H7 (cell line): Measurements from ENCODE around the gene MACF1. TPM values are rescaled to one million over a fixed set of nuclear protein-coding genes. Genes with fewer than 3 reads are reported as not detected.

ENCODE experiments used
- DNase-seq: peaks from one replicate; pipeline ENCODE4 v3.0.0; 2012
- H3K27me3 ChIP-seq: 2 replicates; pipeline ENCODE4 v1.6.0; 2011; ENCODE audit warnings: mild to moderate bottlenecking, low read length; ENCODE audit not compliant: control insufficient read depth, insufficient read depth
- H3K36me3 ChIP-seq: replicated peaks from 2 replicates; pipeline ENCODE4 v1.5.1; 2011; ENCODE audit warnings: low read length; ENCODE audit not compliant: control insufficient read depth, insufficient read depth
- H3K4me3 ChIP-seq: 2 replicates; pipeline ENCODE4 v1.5.1; 2011; ENCODE audit warnings: low read depth, mild to moderate bottlenecking, control low read depth, low read length, moderate library complexity; ENCODE audit not compliant: insufficient read depth
- total RNA-seq: library from RNA; depleted of rRNA; stranded (reverse); fragments of >200 nt; shearing (Covaris generic); gene quantifications from 2 replicates; pipeline ENCODE4 v1.2.3, GENCODE V29; 2014

MACF1 gene
- total RNA-seq, 1 experiment from 2014 or later, result 102 TPM

DNA sequence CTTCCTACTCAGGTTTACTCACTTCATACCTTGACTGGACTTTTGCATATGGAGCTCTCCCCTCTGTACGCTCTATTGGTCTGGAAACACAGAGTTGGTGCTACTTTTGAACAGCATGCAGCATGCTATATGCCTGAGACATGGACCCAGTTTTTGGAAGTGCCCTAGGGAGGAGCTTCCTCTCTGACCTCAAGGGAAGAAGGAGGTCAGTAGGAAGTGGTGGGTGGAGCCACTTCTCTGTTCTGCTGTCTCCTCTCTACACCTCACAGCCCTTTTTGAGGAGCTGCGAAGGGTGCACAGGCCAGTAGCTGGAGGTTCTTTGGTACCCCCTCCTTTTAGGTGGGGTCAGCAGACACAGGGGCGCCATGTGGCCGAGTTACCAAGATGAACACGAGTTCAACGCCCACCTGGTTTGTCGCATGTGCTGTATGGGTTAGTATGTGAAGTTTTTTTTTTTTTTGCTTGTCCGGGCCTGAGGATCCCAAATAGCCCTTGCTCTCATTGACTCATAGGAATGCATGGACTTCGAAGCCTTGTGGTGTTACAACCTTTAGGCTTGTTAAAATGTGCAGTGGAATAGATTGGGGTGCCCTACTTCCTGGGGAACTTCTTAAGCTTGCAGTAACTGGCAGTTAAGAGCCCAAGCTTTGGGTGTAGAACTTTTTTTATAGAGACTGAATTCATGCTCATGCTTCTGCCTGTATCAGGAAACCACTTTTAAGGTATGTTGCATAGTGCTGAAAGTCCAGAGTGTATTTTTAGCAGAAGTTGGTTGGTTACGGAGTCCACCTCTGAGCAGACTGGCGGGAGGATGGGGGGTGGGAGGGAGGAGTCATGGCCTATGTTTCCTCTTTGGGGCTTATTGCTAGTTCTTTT lies 10.7 kb downstream of the MACF1 start:
- Histone ChIP-seq H3K36me3 (no peaks in the 10 kb centered on the region), H3K27me3 (no peaks in the 10 kb centered on the region), H3K4me3 (no peak overlapping the region)
- no peak for DNase-seq

- no peak overlapping the region for H3K4me3 ChIP-seq
- no peaks in the 10 kb centered on the region for H3K36me3 ChIP-seq
- DNase-seq, result no peak
- no peaks in the 10 kb centered on the region for H3K27me3 ChIP-seq
Observed at GRCh38 chr1:39216771-39217170, 12.3 kb downstream of the MACF1 start.

GRCh38 chr1:39220891-39221870 lies 16.7 kb downstream of the MACF1 start:
- DNase-seq, result no peak

DNA sequence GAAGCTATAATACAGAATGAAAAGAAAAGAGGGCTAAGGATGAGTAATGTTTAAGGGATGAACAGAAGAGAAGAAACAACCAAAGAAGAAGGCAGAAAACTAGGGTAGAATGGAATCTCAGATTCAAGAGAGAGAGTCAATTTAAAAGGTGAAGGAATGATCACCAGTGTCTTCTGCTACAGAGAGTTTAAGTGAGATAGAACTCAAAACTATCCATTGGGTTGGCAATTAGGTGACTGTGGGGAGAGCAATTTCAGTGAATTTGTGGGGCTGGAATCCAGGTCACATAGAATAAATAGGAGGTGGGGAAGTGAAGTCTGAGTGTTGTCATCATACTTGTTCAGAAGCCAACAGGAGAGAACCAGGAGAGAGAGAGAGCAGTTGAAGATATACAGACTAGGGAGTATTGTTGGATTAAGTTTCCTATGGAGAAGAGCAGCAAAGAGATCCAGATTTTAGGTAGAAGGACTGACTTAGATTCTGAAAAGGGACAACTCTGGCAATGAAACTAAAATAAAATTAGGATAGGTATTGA lies 19.9 kb downstream of the MACF1 start:
- Histone ChIP-seq H3K4me3 (no peak overlapping the region), H3K27me3 (no peaks in the 10 kb centered on the region), H3K36me3 (no peaks in the 10 kb centered on the region)
- DNase-seq, result no peak

More at GRCh38 chr1:39220891-39221870, 16.7 kb downstream of the MACF1 start:
- Histone ChIP-seq H3K36me3 (no peaks in the 10 kb centered on the region), H3K27me3 (no peaks in the 10 kb centered on the region), H3K4me3 (no peak overlapping the region)

- H3K36me3 ChIP-seq, result no peaks in the 10 kb centered on the region
- no peak for DNase-seq
- H3K4me3 ChIP-seq, result no peak overlapping the region
Observed at GRCh38 chr1:39226836-39227235, 22.3 kb downstream of the MACF1 start.

DNA sequence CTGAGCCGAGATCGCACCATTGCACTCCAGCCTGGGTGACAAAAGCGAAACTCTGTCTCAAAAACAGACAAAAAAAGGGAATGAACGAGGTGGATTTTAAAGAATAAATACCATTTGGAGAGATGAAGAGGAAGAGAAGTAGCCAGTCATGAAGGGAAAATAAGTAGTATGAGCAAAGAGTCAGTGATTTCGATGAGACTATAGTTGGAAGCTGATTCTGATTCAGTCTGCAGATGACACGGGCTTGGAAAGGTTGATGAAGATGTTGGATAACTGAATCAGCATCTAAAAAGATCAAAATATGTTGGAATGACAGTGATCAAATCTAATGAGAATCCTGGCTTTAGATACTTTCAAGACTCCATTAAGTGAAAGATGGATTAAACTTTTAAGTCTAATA lies 23.8 kb downstream of the MACF1 start:
- Histone ChIP-seq H3K27me3 (no peaks in the 10 kb centered on the region), H3K36me3 (no peaks in the 10 kb centered on the region), H3K4me3 (no peak overlapping the region)
- no peak for DNase-seq

More at GRCh38 chr1:39226836-39227235, 22.3 kb downstream of the MACF1 start:
- no peaks in the 10 kb centered on the region for H3K27me3 ChIP-seq

- Histone ChIP-seq H3K36me3 (0 out of 2 replicates have a peak, but pooled peaks cover 1% of the 10 kb centered on the region), H3K27me3 (no peaks in the 10 kb centered on the region), H3K4me3 (no peak overlapping the region)
- no peak for DNase-seq
Observed at GRCh38 chr1:39229504-39229903, 25.0 kb downstream of the MACF1 start.

GRCh38 chr1:39230261-39231190 lies 26.0 kb downstream of the MACF1 start:
- no peaks in the 10 kb centered on the region for H3K27me3 ChIP-seq
- H3K4me3 ChIP-seq, result no peak overlapping the region
- DNase-seq, result peak; percentile 72
- H3K36me3 ChIP-seq, result 0 out of 2 replicates have a peak, but pooled peaks cover 1% of the 10 kb centered on the region

DNA sequence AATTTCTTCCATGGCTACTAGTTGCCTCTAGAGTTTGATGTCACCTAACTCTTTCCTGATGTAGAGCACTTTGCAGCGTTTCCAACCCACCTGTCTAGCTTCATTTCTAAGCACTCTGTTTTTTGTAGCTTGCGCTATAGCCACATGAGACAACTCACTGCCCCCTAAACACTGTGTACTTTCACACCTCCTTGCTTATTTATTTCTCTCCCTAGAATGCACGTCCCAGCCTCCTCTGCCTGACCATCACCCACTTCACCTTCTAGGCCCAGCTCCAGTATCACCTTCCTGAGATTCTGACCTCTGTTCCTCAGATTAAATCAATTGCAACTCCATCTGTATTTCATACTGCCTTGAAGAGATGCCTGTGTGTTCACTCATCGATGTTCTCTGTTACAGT lies 32.5 kb downstream of the MACF1 start:
- no peak for DNase-seq

GRCh38 chr1:39238476-39238875 lies 34.0 kb downstream of the MACF1 start:
- H3K4me3 ChIP-seq, result no peak overlapping the region
- DNase-seq, result no peak
- H3K27me3 ChIP-seq, result no peaks in the 10 kb centered on the region
- H3K36me3 ChIP-seq, result no peaks in the 10 kb centered on the region

More for the DNA sequence above, 32.5 kb downstream of the MACF1 start:
- H3K4me3 ChIP-seq, result no peak overlapping the region
- no peaks in the 10 kb centered on the region for H3K27me3 ChIP-seq
- 0 out of 2 replicates have a peak, but pooled peaks cover 1% of the 10 kb centered on the region for H3K36me3 ChIP-seq

- Histone ChIP-seq H3K36me3 (no peaks in the 10 kb centered on the region), H3K27me3 (no peaks in the 10 kb centered on the region), H3K4me3 (no peak overlapping the region)
- DNase-seq, result no peak
Observed at GRCh38 chr1:39239968-39240367, 35.5 kb downstream of the MACF1 start.

GRCh38 chr1:39243302-39243701 lies 38.8 kb downstream of the MACF1 start:
- Histone ChIP-seq H3K27me3 (no peaks in the 10 kb centered on the region), H3K36me3 (no peaks in the 10 kb centered on the region), H3K4me3 (no peak overlapping the region)
- no peak for DNase-seq

DNA sequence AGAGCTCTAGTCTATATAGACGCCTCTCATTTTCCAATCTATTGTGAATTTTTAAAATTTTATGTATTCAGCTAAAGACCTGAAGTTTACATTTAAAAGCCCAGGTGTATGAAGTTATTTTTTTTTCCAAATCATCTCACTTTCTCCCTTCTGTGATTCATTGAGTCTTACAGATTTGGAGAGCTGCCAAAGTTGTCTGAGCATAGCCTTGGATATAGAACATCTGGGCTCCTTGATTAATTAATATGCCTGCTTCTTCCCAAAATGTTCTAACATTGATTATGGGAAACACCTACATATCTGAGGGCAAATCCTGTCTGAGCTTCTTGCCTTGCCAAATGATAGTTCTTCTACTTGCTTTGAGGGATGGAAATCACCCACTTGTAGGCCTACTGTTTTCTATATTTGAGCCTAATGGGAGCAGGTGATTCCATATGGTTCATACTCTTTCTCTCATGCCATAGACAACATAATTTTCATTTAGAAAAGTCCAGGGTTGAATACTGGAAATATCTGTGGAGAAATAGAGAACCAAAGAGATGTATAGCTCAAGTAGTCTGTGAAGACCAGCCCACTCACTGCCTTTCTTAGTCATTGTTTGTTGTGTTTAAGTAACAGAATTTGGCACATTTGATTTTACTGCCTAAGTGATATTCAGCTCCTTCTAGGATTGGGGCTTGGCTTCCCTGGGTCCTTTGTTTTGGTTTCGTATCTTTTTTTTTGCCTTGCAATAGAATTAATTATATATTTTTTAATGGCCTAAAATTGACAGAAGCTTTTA lies 46.2 kb downstream of the MACF1 start:
- Histone ChIP-seq H3K27me3 (no peaks in the 10 kb centered on the region), H3K36me3 (peaks cover 5% of the 10 kb centered on the region), H3K4me3 (no peak overlapping the region)
- DNase-seq, result no peak
